Activated T-helper 2 cell treated with anti-CD3 and anti-CD28 coated beads, Interferon-gamma antibody, Interleukin-2, Interleukin-4, amounts not matched to agents 10 μg/mL and 5 μg/mL and 100 μg/mL, durations not matched to agents 14 hours and 24 hours and 36 hours (primary cell): ENCODE measurements around the gene DYNC2I2. TPM values are rescaled to one million over a fixed set of nuclear protein-coding genes. Genes with fewer than 3 reads are reported as not detected.

Source experiments
- DNase-seq: peaks from one replicate; pipeline ENCODE4 v3.0.0; 2021; ENCODE audit warnings: low spot score
- H3K27ac Mint-ChIP-seq: one replicate; pipeline ENCODE4 v1.8.0; 2021; ENCODE audit warnings: mixed read lengths
- H3K27me3 Mint-ChIP-seq: one replicate; pipeline ENCODE4 v1.8.0; 2021; ENCODE audit warnings: low read depth, mixed read lengths
- H3K36me3 Mint-ChIP-seq: one replicate; pipeline ENCODE4 v1.8.0; 2021; ENCODE audit warnings: low read depth, mixed read lengths
- H3K4me1 Mint-ChIP-seq: one replicate; pipeline ENCODE4 v1.8.0; 2021; ENCODE audit warnings: low read depth, mixed read lengths
- H3K4me3 Mint-ChIP-seq: one replicate; pipeline ENCODE4 v1.8.0; 2021; ENCODE audit warnings: low read depth, mild to moderate bottlenecking, moderate library complexity, mixed read lengths
- H3K9me3 Mint-ChIP-seq: one replicate; pipeline ENCODE4 v1.8.0; 2021; ENCODE audit warnings: mixed read lengths
- intact Hi-C: fragments of 100-400 bp; cut with micrococcal nuclease; formaldehyde crosslinking; loops from one replicate; pipeline ENCODE4 v1.15.1; 2023
- total RNA-seq: library from RNA; stranded (reverse); gene quantifications from 2 replicates; pipeline ENCODE4 v1.2.3, GENCODE V29; 2022

The DYNC2I2 gene
- total RNA-seq, 1 donor from 2014 or later: 41.7 TPM

DNA sequence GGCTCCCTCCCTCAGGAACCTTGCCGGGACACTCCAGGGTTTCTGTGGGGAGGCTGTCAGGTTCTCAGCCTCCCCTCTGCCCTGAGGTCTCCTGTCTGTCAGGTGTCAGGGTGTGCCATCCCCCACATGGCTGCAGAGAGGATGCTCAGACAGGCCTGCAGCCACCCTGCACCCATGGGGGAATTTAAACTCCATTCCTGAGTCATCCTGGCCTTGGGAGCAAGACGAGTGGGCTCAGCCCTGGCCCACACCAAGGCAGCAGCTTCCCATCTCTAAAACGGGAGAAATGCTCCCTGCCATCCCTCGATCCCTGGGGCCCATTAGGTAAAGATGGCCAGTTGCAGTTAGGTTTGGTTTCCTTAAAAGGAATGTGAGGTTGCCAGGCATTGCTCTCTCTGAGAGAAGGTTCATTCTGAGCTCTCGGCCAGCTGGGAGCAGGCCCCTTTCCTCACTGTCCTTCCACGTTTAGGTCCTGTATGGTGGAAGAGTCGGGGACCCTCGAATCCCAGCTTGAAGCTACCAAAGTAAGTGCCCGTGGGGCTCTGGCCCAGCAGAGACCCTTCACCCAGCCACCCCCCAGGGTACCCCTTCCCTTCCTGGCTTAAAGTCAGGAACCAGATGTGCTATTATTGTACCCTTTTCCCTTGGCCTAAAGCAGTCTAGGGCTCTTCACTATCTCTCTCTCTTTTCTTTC lies 26.6 kb downstream of the DYNC2I2 start:
- no peaks in the 10 kb centered on the region for H3K27me3 Mint-ChIP-seq
- H3K36me3 Mint-ChIP-seq: peaks cover 62% of the 10 kb centered on the region
- H3K4me1 Mint-ChIP-seq: no peaks in the 10 kb centered on the region
- no peaks in the 10 kb centered on the region for H3K9me3 Mint-ChIP-seq
- DNase-seq: no peak
- H3K27ac Mint-ChIP-seq: no peak overlapping the region
- no peak overlapping the region for H3K4me3 Mint-ChIP-seq
- intact Hi-C loops: no loop called here

DNA sequence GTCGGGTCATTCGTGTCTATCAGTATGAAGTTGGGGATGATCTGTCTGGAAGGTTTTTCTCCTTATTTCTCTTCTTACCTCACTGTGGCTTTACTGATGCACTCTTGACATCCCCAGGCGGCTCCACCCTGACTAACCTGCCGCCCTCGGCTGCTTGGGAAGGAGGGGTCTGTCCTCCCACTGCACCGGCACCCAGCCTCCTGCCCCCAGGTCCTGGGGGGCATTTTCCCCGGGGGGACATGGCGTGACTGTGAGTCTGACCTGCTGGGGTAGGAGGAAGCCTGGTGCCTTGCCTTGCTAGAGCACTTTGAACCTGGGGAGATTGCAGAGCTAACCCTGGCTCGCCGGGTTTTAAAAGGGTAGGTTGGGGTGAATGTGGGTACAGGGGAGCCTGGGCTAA lies 27.5 kb downstream of the DYNC2I2 start:
- no peak for DNase-seq
- intact Hi-C loops: no loop called here
- Mint-ChIP-seq H3K36me3 (peaks cover 70% of the 10 kb centered on the region), H3K27ac (no peak overlapping the region), H3K4me1 (no peaks in the 10 kb centered on the region), H3K4me3 (no peak overlapping the region), H3K9me3 (no peaks in the 10 kb centered on the region), H3K27me3 (no peaks in the 10 kb centered on the region)

DNA sequence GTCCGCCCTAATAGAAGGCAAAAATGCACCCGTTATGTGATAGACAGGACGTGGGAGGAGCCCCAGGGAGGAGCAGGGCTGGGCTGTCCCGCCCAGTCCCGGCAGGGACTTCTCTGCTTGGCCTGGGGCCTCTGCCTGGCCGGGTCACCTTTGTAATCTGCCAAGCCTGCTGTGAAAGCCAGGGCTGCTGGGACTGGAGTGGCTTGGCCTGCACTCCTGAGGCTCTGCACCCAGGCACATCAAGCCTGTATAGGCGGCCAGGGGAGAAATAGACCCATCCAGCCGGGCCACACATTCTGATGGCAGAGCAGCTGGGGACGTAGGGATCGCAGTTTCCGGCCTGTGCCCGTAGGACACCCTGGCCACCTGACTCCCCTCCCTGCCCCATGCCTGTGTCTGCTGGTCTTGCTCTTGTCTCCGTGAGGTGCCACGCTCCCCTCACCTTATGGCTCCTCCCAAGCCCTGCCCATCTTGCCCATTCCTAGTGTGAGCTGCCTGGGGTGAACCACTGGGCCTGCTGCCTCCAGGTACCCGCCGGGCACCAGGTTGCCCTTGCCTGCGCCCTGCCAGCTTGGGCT lies 28.1 kb downstream of the DYNC2I2 start:
- peaks cover 66% of the 10 kb centered on the region for H3K36me3 Mint-ChIP-seq
- H3K9me3 Mint-ChIP-seq: no peaks in the 10 kb centered on the region
- no peak overlapping the region for H3K27ac Mint-ChIP-seq
- no peaks in the 10 kb centered on the region for H3K27me3 Mint-ChIP-seq
- intact Hi-C loops: no loop called here
- no peaks in the 10 kb centered on the region for H3K4me1 Mint-ChIP-seq
- H3K4me3 Mint-ChIP-seq: no peak overlapping the region
- no peak for DNase-seq

DNA sequence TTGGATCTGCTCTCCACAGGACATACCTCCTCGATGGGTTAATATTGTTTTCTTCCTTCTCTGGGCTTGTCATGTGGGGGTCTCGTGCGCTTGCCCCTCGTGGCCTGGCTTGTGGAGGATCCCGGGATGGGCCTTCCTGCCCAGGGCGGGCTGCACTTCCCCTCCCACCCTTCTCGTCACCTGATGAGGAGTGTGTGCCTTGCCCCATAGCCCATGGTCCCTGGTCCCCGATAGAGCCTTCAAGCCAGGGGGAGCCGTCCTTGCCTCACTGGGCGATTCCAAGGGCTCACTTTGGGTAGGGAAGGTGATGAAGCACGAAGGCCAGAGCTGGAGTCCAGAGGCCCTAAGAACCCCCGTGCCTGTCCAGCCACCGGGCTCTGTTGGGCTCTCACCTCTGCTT lies 28.7 kb downstream of the DYNC2I2 start:
- Mint-ChIP-seq H3K4me3 (no peak overlapping the region), H3K4me1 (no peaks in the 10 kb centered on the region), H3K27ac (no peak overlapping the region), H3K36me3 (peaks cover 60% of the 10 kb centered on the region), H3K27me3 (no peaks in the 10 kb centered on the region), H3K9me3 (no peaks in the 10 kb centered on the region)
- no peak for DNase-seq
- intact Hi-C loops: no loop called here

DNA sequence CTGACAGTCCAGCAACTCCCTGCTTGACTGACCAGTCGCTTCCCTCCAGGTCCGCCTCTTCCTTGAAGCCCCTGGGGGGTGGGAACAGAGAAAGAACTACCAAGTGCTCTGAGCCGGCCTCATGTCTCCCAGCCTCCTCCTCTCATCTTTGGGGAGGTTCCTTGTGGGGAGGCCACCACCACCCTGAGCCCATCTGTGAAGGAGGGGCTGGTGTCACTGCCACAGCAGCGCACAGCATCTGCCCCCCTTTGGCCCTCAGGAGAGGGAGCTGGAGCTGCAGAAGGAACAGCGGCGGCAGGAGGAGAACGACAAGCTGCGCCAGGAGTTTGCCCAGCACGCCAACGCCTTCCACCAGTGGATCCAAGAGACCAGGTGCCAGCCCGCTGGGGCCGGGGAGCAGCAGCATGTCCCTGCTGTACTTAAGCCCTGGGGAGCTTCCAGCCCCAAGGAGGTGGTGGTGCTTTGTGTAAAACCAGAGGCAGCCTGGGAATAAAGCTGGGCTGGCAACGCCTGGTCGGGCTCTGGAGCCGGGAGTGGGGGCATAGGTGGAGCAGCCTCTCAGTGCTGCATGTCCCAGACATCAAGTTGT lies 29.4 kb downstream of the DYNC2I2 start:
- no peak overlapping the region for H3K27ac Mint-ChIP-seq
- H3K4me3 Mint-ChIP-seq: no peak overlapping the region
- intact Hi-C loops: no loop called here

DNA sequence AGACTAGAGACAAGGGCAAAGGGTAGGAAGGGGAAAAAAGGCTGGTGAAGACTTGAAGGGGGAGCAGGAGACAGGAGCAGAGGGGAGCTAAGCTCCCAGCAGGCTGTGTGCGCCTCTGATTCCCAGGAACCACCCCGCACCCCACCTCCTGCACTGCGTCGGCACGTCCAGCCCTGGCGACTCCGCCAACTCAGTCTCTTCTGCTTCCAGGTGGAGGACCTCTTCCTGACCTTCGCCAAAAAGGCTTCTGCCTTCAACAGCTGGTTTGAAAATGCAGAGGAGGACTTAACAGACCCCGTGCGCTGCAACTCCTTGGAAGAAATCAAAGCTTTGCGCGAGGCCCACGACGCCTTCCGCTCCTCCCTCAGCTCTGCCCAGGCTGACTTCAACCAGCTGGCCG lies 30.5 kb downstream of the DYNC2I2 start:
- intact Hi-C loops: no loop called here
- H3K27ac Mint-ChIP-seq: no peak overlapping the region
- H3K4me3 Mint-ChIP-seq: no peak overlapping the region

More for the DNA sequence above, 29.4 kb downstream of the DYNC2I2 start:
- no peak for DNase-seq
- Mint-ChIP-seq H3K9me3 (no peaks in the 10 kb centered on the region), H3K27me3 (no peaks in the 10 kb centered on the region), H3K36me3 (peaks cover 55% of the 10 kb centered on the region), H3K4me1 (no peaks in the 10 kb centered on the region)

DNA sequence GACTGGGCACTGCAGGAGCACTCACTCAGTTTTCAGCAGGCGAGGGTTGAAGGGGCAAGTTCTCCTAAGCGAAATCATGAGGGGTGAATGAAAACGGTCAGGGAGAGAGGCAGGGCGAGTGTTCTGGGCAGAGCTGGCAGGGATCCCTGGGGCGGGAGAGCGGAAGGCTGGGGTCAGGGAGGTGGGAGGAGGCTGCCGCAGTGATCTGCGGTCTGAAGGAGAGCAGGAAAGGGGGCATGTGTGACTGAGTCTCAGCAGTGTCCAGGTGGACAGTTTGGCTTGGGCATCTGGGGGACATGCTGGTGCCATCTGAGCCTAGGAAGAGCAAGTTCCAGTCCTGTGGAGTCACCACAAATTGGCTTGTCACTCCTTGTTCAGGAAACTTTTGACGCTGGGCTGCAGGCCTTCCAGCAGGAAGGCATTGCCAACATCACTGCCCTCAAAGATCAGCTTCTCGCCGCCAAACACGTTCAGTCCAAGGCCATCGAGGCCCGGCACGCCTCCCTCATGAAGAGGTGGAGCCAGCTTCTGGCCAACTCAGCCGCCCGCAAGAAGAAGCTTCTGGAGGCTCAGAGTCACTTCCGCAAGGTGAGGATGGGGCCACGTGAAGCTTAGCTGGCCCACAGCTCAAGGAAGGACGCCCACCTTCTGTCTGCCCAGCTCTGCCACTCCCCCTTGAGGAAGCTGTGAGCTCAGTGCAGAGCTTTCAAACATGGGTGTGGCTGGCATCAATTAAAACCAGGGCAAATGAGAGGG lies 31.1 kb downstream of the DYNC2I2 start:
- peaks cover 62% of the 10 kb centered on the region for H3K36me3 Mint-ChIP-seq
- H3K27ac Mint-ChIP-seq: no peak overlapping the region
- H3K9me3 Mint-ChIP-seq: no peaks in the 10 kb centered on the region
- no peaks in the 10 kb centered on the region for H3K4me1 Mint-ChIP-seq
- intact Hi-C loops: no loop called here
- H3K4me3 Mint-ChIP-seq: no peak overlapping the region
- no peak for DNase-seq
- H3K27me3 Mint-ChIP-seq: no peaks in the 10 kb centered on the region

More for the DNA sequence above, 30.5 kb downstream of the DYNC2I2 start:
- no peaks in the 10 kb centered on the region for H3K27me3 Mint-ChIP-seq
- no peaks in the 10 kb centered on the region for H3K4me1 Mint-ChIP-seq
- H3K36me3 Mint-ChIP-seq: peaks cover 56% of the 10 kb centered on the region
- DNase-seq: no peak
- no peaks in the 10 kb centered on the region for H3K9me3 Mint-ChIP-seq

DNA sequence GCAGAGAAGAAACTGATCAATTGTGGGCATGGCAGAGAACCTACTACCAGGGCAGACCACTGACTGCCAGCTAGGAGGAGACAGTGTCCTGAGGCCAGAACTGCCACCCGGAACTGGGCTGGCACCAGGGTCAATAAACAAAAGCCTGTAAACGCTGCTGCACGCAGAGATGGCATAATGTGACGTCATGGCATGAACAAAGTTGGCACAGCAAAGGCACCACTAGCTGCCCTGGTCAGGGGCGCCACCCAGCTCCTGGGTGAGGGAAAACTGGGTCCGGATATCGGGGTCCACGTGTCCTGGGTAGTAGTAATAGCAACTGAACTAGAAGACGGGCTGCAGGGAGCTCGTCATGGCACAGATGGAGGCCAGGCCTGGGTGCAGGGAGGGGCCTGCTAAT lies 32.1 kb downstream of the DYNC2I2 start:
- no peak for DNase-seq
- no peaks in the 10 kb centered on the region for H3K27me3 Mint-ChIP-seq
- intact Hi-C loops: no loop called here
- peaks cover 66% of the 10 kb centered on the region for H3K36me3 Mint-ChIP-seq
- H3K4me1 Mint-ChIP-seq: no peaks in the 10 kb centered on the region
- no peak overlapping the region for H3K4me3 Mint-ChIP-seq
- H3K9me3 Mint-ChIP-seq: no peaks in the 10 kb centered on the region
- no peak overlapping the region for H3K27ac Mint-ChIP-seq

DNA sequence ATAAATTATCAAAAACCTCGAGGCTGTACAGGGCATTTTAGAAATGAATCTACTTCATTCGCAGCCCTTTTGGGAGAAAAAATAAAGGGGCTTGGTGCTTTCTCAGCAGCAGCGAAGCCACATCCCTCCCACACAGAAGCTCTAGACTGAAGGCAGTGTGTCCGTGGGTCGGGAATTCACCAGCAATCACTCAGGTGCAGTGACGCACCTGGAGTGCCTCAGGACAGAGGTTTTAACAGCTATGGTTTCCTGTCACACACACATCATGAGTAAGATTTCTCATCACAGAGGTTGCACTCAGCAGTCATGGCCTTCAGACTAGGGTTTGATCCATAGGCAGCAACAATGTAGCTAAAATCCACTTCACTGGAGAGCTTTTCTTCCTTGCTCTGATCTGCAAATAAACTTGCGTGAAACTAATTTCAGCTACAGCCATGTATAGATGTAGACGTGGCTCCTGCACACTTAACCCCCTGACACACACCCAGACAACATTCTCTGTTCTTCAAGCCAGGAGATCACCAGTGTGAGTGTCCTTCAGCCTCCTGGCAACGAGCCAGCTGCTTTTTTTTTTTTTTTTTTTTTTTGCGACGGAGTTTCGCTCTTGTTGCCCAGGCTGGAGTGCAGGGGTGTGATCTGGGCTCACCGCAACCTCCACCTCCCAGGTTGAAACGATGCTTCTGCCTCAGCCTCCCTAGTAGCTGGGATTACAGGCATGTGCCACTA lies 34.8 kb downstream of the DYNC2I2 start:
- Mint-ChIP-seq H3K4me3 (no peak overlapping the region), H3K27me3 (no peaks in the 10 kb centered on the region), H3K9me3 (no peaks in the 10 kb centered on the region), H3K36me3 (peaks cover 73% of the 10 kb centered on the region), H3K27ac (no peak overlapping the region), H3K4me1 (no peaks in the 10 kb centered on the region)
- DNase-seq: no peak
- intact Hi-C loops: no loop called here

DNA sequence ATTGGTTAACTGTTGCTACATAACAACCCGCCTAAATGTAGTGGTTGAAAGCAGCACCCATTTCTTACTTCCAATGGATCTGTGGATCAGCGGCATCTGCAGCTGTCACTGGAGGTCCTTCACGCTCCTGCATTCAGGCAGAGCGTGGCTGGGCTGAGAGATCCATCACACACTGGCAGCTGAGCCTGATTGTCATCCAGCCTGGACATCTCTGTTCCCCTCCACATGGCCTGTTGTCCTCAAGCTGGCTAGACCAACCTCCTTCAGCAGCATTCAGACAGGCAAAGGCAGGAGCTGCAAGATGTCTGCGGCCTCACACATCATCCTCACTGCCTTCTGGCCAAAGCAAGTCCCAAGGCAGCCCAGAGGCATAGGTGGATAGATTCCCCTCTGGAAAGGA lies 36.9 kb downstream of the DYNC2I2 start:
- H3K27me3 Mint-ChIP-seq: no peaks in the 10 kb centered on the region
- no peak overlapping the region for H3K4me3 Mint-ChIP-seq
- no peaks in the 10 kb centered on the region for H3K9me3 Mint-ChIP-seq
- H3K4me1 Mint-ChIP-seq: no peaks in the 10 kb centered on the region
- no peak for DNase-seq
- peaks cover 65% of the 10 kb centered on the region for H3K36me3 Mint-ChIP-seq
- no peak overlapping the region for H3K27ac Mint-ChIP-seq
- intact Hi-C loops: no loop called here

DNA sequence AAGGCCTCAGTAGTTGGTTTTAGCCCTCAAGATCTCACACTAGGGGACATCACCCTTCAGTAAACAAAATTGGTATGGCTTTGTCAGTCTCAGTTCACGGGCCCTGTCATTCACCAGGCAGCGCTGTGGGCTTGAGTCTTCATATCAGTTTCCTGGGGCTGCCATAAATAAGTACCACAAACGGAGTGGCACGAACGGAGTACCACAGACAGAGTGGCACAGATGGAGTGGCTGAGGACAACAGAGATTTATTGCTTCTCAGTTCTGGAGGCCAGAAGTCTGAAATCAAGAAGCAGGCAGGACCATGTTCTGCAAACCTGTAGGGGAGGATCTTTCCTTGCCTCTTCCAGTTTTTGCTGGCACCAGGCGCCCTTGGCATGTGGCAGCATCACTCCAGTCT lies 37.5 kb downstream of the DYNC2I2 start:
- no peaks in the 10 kb centered on the region for H3K9me3 Mint-ChIP-seq
- no peaks in the 10 kb centered on the region for H3K4me1 Mint-ChIP-seq
- no peak overlapping the region for H3K4me3 Mint-ChIP-seq
- H3K27ac Mint-ChIP-seq: no peak overlapping the region
- no peaks in the 10 kb centered on the region for H3K27me3 Mint-ChIP-seq
- intact Hi-C loops: no loop called here
- no peak for DNase-seq
- H3K36me3 Mint-ChIP-seq: peaks cover 64% of the 10 kb centered on the region

DNA sequence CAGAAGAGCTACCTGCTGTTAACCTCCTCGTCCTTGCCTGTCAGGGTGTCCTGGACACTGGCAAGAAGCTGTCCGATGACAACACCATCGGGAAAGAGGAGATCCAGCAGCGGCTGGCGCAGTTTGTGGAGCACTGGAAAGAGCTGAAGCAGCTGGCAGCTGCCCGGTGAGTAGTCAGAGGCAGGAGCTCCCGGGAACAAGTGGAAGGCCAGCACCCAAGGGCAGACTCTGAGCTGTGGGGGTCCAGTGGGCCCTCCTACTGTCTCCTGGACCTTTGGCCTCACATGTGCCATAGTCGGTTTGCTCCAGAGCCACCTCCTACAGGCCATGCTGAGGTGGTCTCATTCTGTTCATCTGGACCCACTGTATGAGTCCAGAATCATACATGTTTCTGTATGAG lies 38.7 kb downstream of the DYNC2I2 start:
- H3K27me3 Mint-ChIP-seq: no peaks in the 10 kb centered on the region
- no peaks in the 10 kb centered on the region for H3K4me1 Mint-ChIP-seq
- H3K27ac Mint-ChIP-seq: no peak overlapping the region
- intact Hi-C loops: no loop called here
- peaks cover 72% of the 10 kb centered on the region for H3K36me3 Mint-ChIP-seq
- no peak for DNase-seq
- H3K9me3 Mint-ChIP-seq: no peaks in the 10 kb centered on the region
- no peak overlapping the region for H3K4me3 Mint-ChIP-seq
